ENCODE data around the gene GUCY1A1.

GUCY1A1 gene

DNA sequence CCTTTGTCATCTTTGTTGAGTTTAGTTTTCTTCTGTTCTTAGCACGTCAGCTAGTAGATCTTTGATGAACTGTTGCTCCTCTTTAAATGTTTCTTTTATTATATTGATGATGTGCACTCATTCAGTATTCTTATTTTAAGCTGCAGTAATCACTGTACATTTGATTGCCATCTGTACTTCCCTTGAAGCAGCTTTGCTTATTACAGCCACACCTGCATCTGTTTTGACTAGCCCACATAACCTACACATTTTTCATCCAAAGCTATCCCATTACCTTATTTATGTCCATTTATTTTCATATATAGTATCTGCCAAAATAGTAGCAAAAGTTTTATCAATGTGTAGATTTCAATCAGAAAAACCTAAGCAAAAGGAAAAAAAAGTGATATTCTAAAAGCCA, 68.3 kb downstream of the GUCY1A1 start:
- H3K4me1 ChIP-seq (ENCODE audit: control insufficient read depth, insufficient read depth, low read length), result no peaks in the 10 kb centered on the region
- no peak overlapping the region for H3K27ac ChIP-seq (ENCODE audit: low read length)
- no peak overlapping the region for H3K9ac ChIP-seq (ENCODE audit: low read length in 2 of 2)
- H3K27me3 ChIP-seq (ENCODE audit: control insufficient read depth in 1 of 2, insufficient read depth in 2 of 2, low read length in 2 of 2), result no peaks in the 10 kb centered on the region
- no peak overlapping the region for H3K4me3 ChIP-seq (ENCODE audit: low read length in 2 of 2)
- H3K9me3 ChIP-seq (ENCODE audit: control insufficient read depth in 2 of 2, low read length in 2 of 2), result no peaks in the 10 kb centered on the region
- no peaks in the 10 kb centered on the region for H3K36me3 ChIP-seq (ENCODE audit: control insufficient read depth in 2 of 2, insufficient read depth in 2 of 2, low read length in 2 of 2)

DNA sequence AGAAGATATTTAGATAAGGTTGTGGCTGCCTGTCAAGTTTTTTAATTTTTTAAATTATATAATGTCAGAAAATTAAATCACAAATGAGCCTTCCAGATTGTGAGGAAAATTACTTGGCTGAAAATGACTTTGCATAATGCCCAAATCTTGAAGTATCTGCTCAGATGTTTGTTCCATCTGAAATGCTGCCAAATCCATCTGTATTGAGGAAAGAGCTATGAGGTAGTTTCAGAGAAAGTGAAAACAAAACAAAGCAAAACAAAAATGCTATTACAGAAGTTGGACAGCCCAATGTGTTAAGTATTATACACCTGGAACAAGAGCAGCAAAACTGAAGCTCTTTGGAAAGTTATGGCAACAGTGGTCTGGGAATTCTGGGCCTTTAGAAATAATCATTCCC, 68.8 kb downstream of the GUCY1A1 start:
- H3K27me3 ChIP-seq (ENCODE audit: control insufficient read depth in 1 of 2, insufficient read depth in 2 of 2, low read length in 2 of 2), result no peaks in the 10 kb centered on the region
- no peak overlapping the region for H3K27ac ChIP-seq (ENCODE audit: low read length)
- no peaks in the 10 kb centered on the region for H3K4me1 ChIP-seq (ENCODE audit: control insufficient read depth, insufficient read depth, low read length)
- no peaks in the 10 kb centered on the region for H3K9me3 ChIP-seq (ENCODE audit: control insufficient read depth in 2 of 2, low read length in 2 of 2)
- no peaks in the 10 kb centered on the region for H3K36me3 ChIP-seq (ENCODE audit: control insufficient read depth in 2 of 2, insufficient read depth in 2 of 2, low read length in 2 of 2)
- no peak overlapping the region for H3K9ac ChIP-seq (ENCODE audit: low read length in 2 of 2)
- no peak overlapping the region for H3K4me3 ChIP-seq (ENCODE audit: low read length in 2 of 2)

GRCh38 chr4:155738548-155738947, 71.9 kb downstream of the GUCY1A1 start:
- Histone ChIP-seq H3K9ac (ENCODE audit: low read length in 2 of 2) (no peak overlapping the region), H3K9me3 (ENCODE audit: control insufficient read depth in 2 of 2, low read length in 2 of 2) (no peaks in the 10 kb centered on the region), H3K4me1 (ENCODE audit: control insufficient read depth, insufficient read depth, low read length) (no peaks in the 10 kb centered on the region), H3K4me3 (ENCODE audit: low read length in 2 of 2) (no peak overlapping the region), H3K27me3 (ENCODE audit: control insufficient read depth in 1 of 2, insufficient read depth in 2 of 2, low read length in 2 of 2) (no peaks in the 10 kb centered on the region), H3K27ac (ENCODE audit: low read length) (no peak overlapping the region), H3K36me3 (ENCODE audit: control insufficient read depth in 2 of 2, insufficient read depth in 2 of 2, low read length in 2 of 2) (no peaks in the 10 kb centered on the region)

GRCh38 chr4:155741546-155741945, 74.9 kb downstream of the GUCY1A1 start:
- no peak overlapping the region for H3K27ac ChIP-seq (ENCODE audit: low read length)
- no peak overlapping the region for H3K4me3 ChIP-seq (ENCODE audit: low read length in 2 of 2)
- no peaks in the 10 kb centered on the region for H3K36me3 ChIP-seq (ENCODE audit: control insufficient read depth in 2 of 2, insufficient read depth in 2 of 2, low read length in 2 of 2)
- no peaks in the 10 kb centered on the region for H3K4me1 ChIP-seq (ENCODE audit: control insufficient read depth, insufficient read depth, low read length)
- no peak overlapping the region for H3K9ac ChIP-seq (ENCODE audit: low read length in 2 of 2)
- no peaks in the 10 kb centered on the region for H3K27me3 ChIP-seq (ENCODE audit: control insufficient read depth in 1 of 2, insufficient read depth in 2 of 2, low read length in 2 of 2)
- H3K9me3 ChIP-seq (ENCODE audit: control insufficient read depth in 2 of 2, low read length in 2 of 2), result no peaks in the 10 kb centered on the region

- H3K9me3 ChIP-seq (ENCODE audit: control insufficient read depth in 2 of 2, low read length in 2 of 2), result no peaks in the 10 kb centered on the region
- no peaks in the 10 kb centered on the region for H3K4me1 ChIP-seq (ENCODE audit: control insufficient read depth, insufficient read depth, low read length)
- no peak overlapping the region for H3K9ac ChIP-seq (ENCODE audit: low read length in 2 of 2)
- H3K4me3 ChIP-seq (ENCODE audit: low read length in 2 of 2), result no peak overlapping the region
- H3K27me3 ChIP-seq (ENCODE audit: control insufficient read depth in 1 of 2, insufficient read depth in 2 of 2, low read length in 2 of 2), result no peaks in the 10 kb centered on the region
- no peaks in the 10 kb centered on the region for H3K36me3 ChIP-seq (ENCODE audit: control insufficient read depth in 2 of 2, insufficient read depth in 2 of 2, low read length in 2 of 2)
- H3K27ac ChIP-seq (ENCODE audit: low read length), result no peak overlapping the region
These were observed 75.8 kb downstream of the GUCY1A1 start for GRCh38 chr4:155742310-155743015.

GRCh38 chr4:155745984-155746383, 79.3 kb downstream of the GUCY1A1 start:
- H3K27me3 ChIP-seq (ENCODE audit: control insufficient read depth in 1 of 2, insufficient read depth in 2 of 2, low read length in 2 of 2), result no peaks in the 10 kb centered on the region
- no peak overlapping the region for H3K27ac ChIP-seq (ENCODE audit: low read length)
- no peak overlapping the region for H3K9ac ChIP-seq (ENCODE audit: low read length in 2 of 2)
- H3K9me3 ChIP-seq (ENCODE audit: control insufficient read depth in 2 of 2, low read length in 2 of 2), result no peaks in the 10 kb centered on the region
- no peaks in the 10 kb centered on the region for H3K36me3 ChIP-seq (ENCODE audit: control insufficient read depth in 2 of 2, insufficient read depth in 2 of 2, low read length in 2 of 2)
- no peaks in the 10 kb centered on the region for H3K4me1 ChIP-seq (ENCODE audit: control insufficient read depth, insufficient read depth, low read length)
- H3K4me3 ChIP-seq (ENCODE audit: low read length in 2 of 2), result no peak overlapping the region

DNA sequence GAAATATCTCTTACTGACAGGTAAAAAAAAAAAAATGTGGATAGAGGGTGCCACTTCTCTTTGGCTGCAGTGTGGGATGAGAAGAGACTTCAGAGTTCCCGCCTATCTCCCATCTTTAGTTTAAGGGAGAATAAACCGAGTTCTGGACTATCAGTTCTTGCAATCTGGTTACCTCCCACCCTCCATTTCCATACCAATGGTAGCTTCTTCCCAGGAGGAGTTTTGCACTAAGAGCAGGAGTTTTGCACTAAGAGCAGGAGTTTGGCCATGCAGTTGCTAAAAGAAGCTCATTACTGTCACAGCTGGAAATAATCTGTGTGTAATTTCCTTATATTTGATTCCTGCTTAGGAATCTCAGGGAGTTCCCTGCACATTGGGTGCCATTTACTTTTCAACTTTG, 81.4 kb downstream of the GUCY1A1 start:
- Histone ChIP-seq H3K27ac (ENCODE audit: low read length) (no peak overlapping the region), H3K4me3 (ENCODE audit: low read length in 2 of 2) (no peak overlapping the region), H3K36me3 (ENCODE audit: control insufficient read depth in 2 of 2, insufficient read depth in 2 of 2, low read length in 2 of 2) (no peaks in the 10 kb centered on the region), H3K4me1 (ENCODE audit: control insufficient read depth, insufficient read depth, low read length) (no peaks in the 10 kb centered on the region), H3K9me3 (ENCODE audit: control insufficient read depth in 2 of 2, low read length in 2 of 2) (no peaks in the 10 kb centered on the region), H3K9ac (ENCODE audit: low read length in 2 of 2) (no peak overlapping the region), H3K27me3 (ENCODE audit: control insufficient read depth in 1 of 2, insufficient read depth in 2 of 2, low read length in 2 of 2) (no peaks in the 10 kb centered on the region)

- H3K4me3 ChIP-seq (ENCODE audit: low read length in 2 of 2), result no peak overlapping the region
- no peak overlapping the region for H3K9ac ChIP-seq (ENCODE audit: low read length in 2 of 2)
- H3K27ac ChIP-seq (ENCODE audit: low read length), result no peak overlapping the region
- H3K9me3 ChIP-seq (ENCODE audit: control insufficient read depth in 2 of 2, low read length in 2 of 2), result no peaks in the 10 kb centered on the region
- no peaks in the 10 kb centered on the region for H3K27me3 ChIP-seq (ENCODE audit: control insufficient read depth in 1 of 2, insufficient read depth in 2 of 2, low read length in 2 of 2)
- no peaks in the 10 kb centered on the region for H3K36me3 ChIP-seq (ENCODE audit: control insufficient read depth in 2 of 2, insufficient read depth in 2 of 2, low read length in 2 of 2)
- no peaks in the 10 kb centered on the region for H3K4me1 ChIP-seq (ENCODE audit: control insufficient read depth, insufficient read depth, low read length)
These were observed 82.4 kb downstream of the GUCY1A1 start for GRCh38 chr4:155749041-155749440.

GRCh38 chr4:155751569-155751968, 84.9 kb downstream of the GUCY1A1 start:
- Histone ChIP-seq H3K27ac (ENCODE audit: low read length) (no peak overlapping the region), H3K9me3 (ENCODE audit: control insufficient read depth in 2 of 2, low read length in 2 of 2) (no peaks in the 10 kb centered on the region), H3K27me3 (ENCODE audit: control insufficient read depth in 1 of 2, insufficient read depth in 2 of 2, low read length in 2 of 2) (no peaks in the 10 kb centered on the region), H3K36me3 (ENCODE audit: control insufficient read depth in 2 of 2, insufficient read depth in 2 of 2, low read length in 2 of 2) (no peaks in the 10 kb centered on the region), H3K4me3 (ENCODE audit: low read length in 2 of 2) (no peak overlapping the region), H3K9ac (ENCODE audit: low read length in 2 of 2) (no peak overlapping the region), H3K4me1 (ENCODE audit: control insufficient read depth, insufficient read depth, low read length) (no peaks in the 10 kb centered on the region)

DNA sequence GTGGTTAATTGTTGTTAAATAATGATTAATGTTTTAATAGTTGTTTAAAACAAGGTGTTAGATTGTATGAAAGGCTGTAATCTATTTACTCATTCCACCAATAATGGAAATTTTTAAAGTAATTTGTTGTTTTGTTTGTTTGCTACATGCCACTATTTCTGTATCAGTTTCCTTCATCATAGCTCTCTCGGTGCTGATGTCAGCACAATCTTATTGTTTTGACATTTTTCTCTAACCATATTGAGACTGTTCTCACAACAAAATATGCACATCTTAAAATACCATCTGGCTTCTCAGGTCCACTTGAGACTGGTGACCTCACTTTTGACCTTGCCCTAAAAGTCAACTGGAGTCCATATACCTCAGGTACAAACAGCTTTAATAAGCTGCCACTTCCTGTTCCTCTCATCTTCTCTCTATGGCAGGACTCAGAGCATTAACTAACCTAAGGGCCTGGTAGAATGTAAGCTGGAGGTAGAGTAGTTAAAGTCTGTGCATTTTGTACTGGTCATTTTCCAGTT, 91.2 kb downstream of the GUCY1A1 start:
- no peak overlapping the region for H3K9ac ChIP-seq (ENCODE audit: low read length in 2 of 2)
- peak overlapping the region; percentile 82 for H3K27ac ChIP-seq (ENCODE audit: low read length)
- no peaks in the 10 kb centered on the region for H3K9me3 ChIP-seq (ENCODE audit: control insufficient read depth in 2 of 2, low read length in 2 of 2)
- no peak overlapping the region for H3K4me3 ChIP-seq (ENCODE audit: low read length in 2 of 2)
- no peaks in the 10 kb centered on the region for H3K27me3 ChIP-seq (ENCODE audit: control insufficient read depth in 1 of 2, insufficient read depth in 2 of 2, low read length in 2 of 2)
- H3K4me1 ChIP-seq (ENCODE audit: control insufficient read depth, insufficient read depth, low read length), result peaks cover 9% of the 10 kb centered on the region
- no peaks in the 10 kb centered on the region for H3K36me3 ChIP-seq (ENCODE audit: control insufficient read depth in 2 of 2, insufficient read depth in 2 of 2, low read length in 2 of 2)

Measured in stomach smooth muscle (tissue), 2 donors.